ENCODE measurements around the gene PRR5L. TPM values are rescaled to one million over a fixed set of nuclear protein-coding genes. Genes with fewer than 3 reads are reported as not detected.
A peak's percentile ranks its signal among the peaks of the same experiment; 100 is the strongest.

The PRR5L gene
- total RNA-seq, 2 experiments from 2014 or later: 7.0 to 8.1 TPM

GRCh38 chr11:36464720-36465119 lies 168.6 kb downstream of the PRR5L start:
- no peak for TF ChIP-seq CTCF (IDR thresholded peaks at IDR 0.05)
- ChIA-PET POLR2A (interaction anchor here (0.6 kb wide), 1 partner anchor 9 kb away, joined by 3 read pairs; no protein-coding TSS in a partner anchor), CTCF (interaction anchor here (0.9 to 2.2 kb wide), 4 partner anchors 9 to 28 kb away, joined by 3 to 8 read pairs (median 4); no protein-coding TSS in a partner anchor)
- no peak for DNase-seq
- Mint-ChIP-seq H3K4me1 (ENCODE audit: low read depth) (peaks cover 3% of the 10 kb centered on the region), H3K9me3 (no peaks in the 10 kb centered on the region), H3K27ac (no peak overlapping the region), H3K36me3 (ENCODE audit: low read depth) (no peaks in the 10 kb centered on the region), H3K27me3 (no peaks in the 10 kb centered on the region), H3K4me3 (no peak overlapping the region)
- no peak for ATAC-seq
- intact Hi-C loops (cut with micrococcal nuclease): no loop called here

DNA sequence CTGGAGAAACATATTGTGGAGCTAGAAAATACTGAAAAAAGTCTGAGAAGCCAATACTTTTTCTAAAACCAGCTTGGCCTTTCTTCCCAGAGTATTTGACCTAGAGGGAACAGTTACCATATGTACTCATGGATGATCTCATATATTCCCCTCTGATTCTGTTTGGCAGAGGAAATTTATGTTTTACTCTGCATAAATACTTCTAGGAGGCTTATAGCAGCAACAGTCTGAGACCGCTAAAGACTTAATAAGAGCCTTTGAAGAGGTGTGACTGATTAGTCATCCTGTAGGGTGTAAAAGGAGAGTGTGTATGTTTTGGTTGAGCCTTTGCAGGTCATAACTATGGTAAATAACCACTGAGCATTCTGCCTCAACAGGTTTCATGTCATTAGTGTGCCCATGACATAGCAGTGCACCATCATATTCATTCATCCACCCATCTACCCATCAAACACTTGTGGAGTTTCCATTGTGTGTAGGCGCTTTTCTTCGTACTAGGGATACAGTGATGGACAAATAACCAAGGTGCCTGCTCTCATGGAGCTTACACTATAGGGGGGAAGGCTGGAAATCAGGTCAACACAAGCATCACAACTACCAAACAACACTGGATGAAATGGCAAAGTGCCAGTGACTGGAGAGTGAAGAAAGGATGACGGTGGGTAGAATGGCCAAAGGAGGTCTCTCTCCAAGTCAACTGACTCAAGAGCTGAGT lies 169.5 kb downstream of the PRR5L start:
- Mint-ChIP-seq H3K9me3 (no peaks in the 10 kb centered on the region), H3K4me1 (ENCODE audit: low read depth) (no peaks in the 10 kb centered on the region), H3K4me3 (no peak overlapping the region), H3K27me3 (no peaks in the 10 kb centered on the region), H3K27ac (no peak overlapping the region), H3K36me3 (ENCODE audit: low read depth) (no peaks in the 10 kb centered on the region)
- ChIA-PET POLR2A (no interaction called here), CTCF (interaction anchor here (0.9 to 2.2 kb wide), 3 partner anchors 10 to 27 kb away, joined by 4 to 8 read pairs (median 4); no protein-coding TSS in a partner anchor)
- intact Hi-C loops (cut with micrococcal nuclease): no loop called here
- peak; percentile 74 for ATAC-seq
- TF ChIP-seq CTCF (IDR thresholded peaks at IDR 0.05): no peak
- no peak for DNase-seq

- POLR2A ChIA-PET: no interaction called here
- H3K9me3 Mint-ChIP-seq: no peaks in the 10 kb centered on the region
- no peak overlapping the region for H3K4me3 Mint-ChIP-seq
- no peak overlapping the region for H3K27ac Mint-ChIP-seq
- no peaks in the 10 kb centered on the region for H3K4me1 Mint-ChIP-seq (ENCODE audit: low read depth)
- ATAC-seq: no peak
- H3K36me3 Mint-ChIP-seq (ENCODE audit: low read depth): no peaks in the 10 kb centered on the region
- CTCF ChIA-PET: no interaction called here
- intact Hi-C loops (cut with micrococcal nuclease): no loop called here
- no peaks in the 10 kb centered on the region for H3K27me3 Mint-ChIP-seq
- no peak for TF ChIP-seq CTCF (IDR thresholded peaks at IDR 0.05)
- no peak for DNase-seq
These were observed 170.9 kb downstream of the PRR5L start for GRCh38 chr11:36467012-36467411.

GRCh38 chr11:36467916-36468315 lies 171.8 kb downstream of the PRR5L start:
- intact Hi-C loops (cut with micrococcal nuclease): no loop called here
- POLR2A ChIA-PET: no interaction called here

More at GRCh38 chr11:36467916-36468315, 171.8 kb downstream of the PRR5L start:
- H3K4me1 Mint-ChIP-seq (ENCODE audit: low read depth): no peaks in the 10 kb centered on the region
- no peak overlapping the region for H3K4me3 Mint-ChIP-seq
- TF ChIP-seq CTCF (IDR thresholded peaks at IDR 0.05): no peak
- no peaks in the 10 kb centered on the region for H3K27me3 Mint-ChIP-seq
- H3K27ac Mint-ChIP-seq: no peak overlapping the region
- CTCF ChIA-PET: interaction anchor here (1.0 to 3.6 kb wide), 4 partner anchors 10 to 25 kb away, joined by 3 to 17 read pairs (median 4); no protein-coding TSS in a partner anchor
- H3K36me3 Mint-ChIP-seq (ENCODE audit: low read depth): no peaks in the 10 kb centered on the region
- no peak for DNase-seq
- no peaks in the 10 kb centered on the region for H3K9me3 Mint-ChIP-seq
- no peak for ATAC-seq

Measured in activated CD8-positive, alpha-beta T cell treated with anti-CD3 and anti-CD28 coated beads for 36 hours (primary cell).